K562 (cell line): ENCODE results near the gene ARHGAP24. TPM values are rescaled to one million over a fixed set of nuclear protein-coding genes. Genes with fewer than 3 reads are reported as not detected.

Source experiments
- ATAC-seq: fragments of 200-7000 bp; cut with Tn5 transposase; 3 replicates; pipeline ENCODE4 v1.9.1; 2020; ENCODE audit warnings: moderate library complexity
- BruUV-seq: library from RNA; stranded (reverse); fragments of 400-500 nt; replicated peaks from 2 replicates; lab custom pipeline; 2021; lab: Mats Ljungman, UMichigan
- CTCF ChIA-PET: fragments of 300-600 bp; formaldehyde crosslinking; extraction: SDS; loops from one replicate; lab custom pipeline; 2021; ENCODE audit warnings: low intra/inter-chr PET ratio; lab: Yijun Ruan, JAX
- POLR2A ChIA-PET: fragments of 300-600, 350-650 bp; sonication (Branson Sonifier 250); formaldehyde crosslinking; extraction: SDS; loops from one replicate; lab custom pipeline; 2021; ENCODE audit warnings: antibody characterized with exemption, inconsistent platforms; lab: Yijun Ruan, JAX
- DNase-seq, 4 experiments: peaks; one replicate each; pipeline versions ENCODE4 v3.0.0 to v3.0.0-alpha.2; 2011 to 2018; ENCODE audit warnings: low spot score in 3 of 4, mixed read lengths in 3 of 4; ENCODE audit errors: extremely low read depth in 1 of 4
- FAIRE-seq: peaks from 2 replicates; lab custom pipeline; 2011; peaks lifted over from hg19 to GRCh38; lab: Jason Lieb, UNC
- H2AFZ ChIP-seq: 2 replicates; pipeline ENCODE4 v1.6.0; 2011; ENCODE audit warnings: low read depth, low read length, control low read depth, inconsistent platforms
- H3K27ac ChIP-seq: fragments of 200-600 bp; 3 replicates; pipeline ENCODE4 v1.8.0; 2011; ENCODE audit warnings: low read depth, mild to moderate bottlenecking, control low read depth, inconsistent platforms, low read length, moderate library complexity, mixed read lengths; ENCODE audit errors: extremely low read depth
- H3K27me3 ChIP-seq, 2 experiments: fragments of 300-600 bp in 1 of 2; 2 replicates in 1 of 2; 3 replicates in 1 of 2; pipeline versions ENCODE4 v1.6.0 to v1.8.0; 2011; ENCODE audit warnings: inconsistent platforms in 2 of 2, low read length in 2 of 2, mild to moderate bottlenecking in 1 of 2, mixed read lengths in 1 of 2, moderate library complexity in 1 of 2; ENCODE audit not compliant: control insufficient read depth in 2 of 2, insufficient read depth in 2 of 2
- H3K36me3 ChIP-seq: fragments of 300-600 bp; 3 replicates; pipeline ENCODE4 v1.8.0; 2011; ENCODE audit warnings: mild to moderate bottlenecking, low read length, inconsistent platforms; ENCODE audit not compliant: control insufficient read depth, insufficient read depth
- H3K4me1 ChIP-seq, 2 experiments: fragments of 200-600 bp in 1 of 2; replicated peaks in 1 of 2; 2 replicates in 1 of 2; 3 replicates in 1 of 2; pipeline versions ENCODE4 v1.5.1 to v1.8.0; 2011; ENCODE audit warnings: inconsistent platforms in 2 of 2, low read length in 2 of 2, mild to moderate bottlenecking in 1 of 2, mixed read lengths in 1 of 2, moderate library complexity in 1 of 2; ENCODE audit not compliant: control insufficient read depth in 2 of 2, insufficient read depth in 2 of 2
- H3K4me2 ChIP-seq: 2 replicates; pipeline ENCODE4 v1.6.1; 2011; ENCODE audit warnings: low read length, control low read depth, inconsistent platforms, mixed read lengths; ENCODE audit not compliant: insufficient read depth
- H3K4me3 ChIP-seq: fragments of 200-600 bp; sonication (generic), shearing (Covaris generic); 2 replicates; pipeline ENCODE4 v1.5.1; 2016; ENCODE audit warnings: control low read depth, inconsistent platforms
- H3K79me2 ChIP-seq: fragments of 200-600 bp; 3 replicates; pipeline ENCODE4 v1.8.0; 2011; ENCODE audit warnings: low read length, inconsistent platforms; ENCODE audit not compliant: control insufficient read depth, insufficient read depth
- H3K9ac ChIP-seq, 2 experiments: 2 replicates each; pipeline versions ENCODE4 v1.6.0 to v1.6.1; 2011; ENCODE audit warnings: low read depth in 2 of 2, low read length in 2 of 2, control low read depth in 1 of 2, inconsistent platforms in 1 of 2, mild to moderate bottlenecking in 1 of 2, mixed read lengths in 1 of 2; ENCODE audit not compliant: insufficient read depth in 1 of 2
- H3K9me1 ChIP-seq: one replicate; pipeline ENCODE4 v1.6.0; 2011; ENCODE audit warnings: inconsistent platforms, mild to moderate bottlenecking, low read length, moderate library complexity; ENCODE audit not compliant: control insufficient read depth, insufficient read depth
- H3K9me3 ChIP-seq: replicated peaks from 2 replicates; pipeline ENCODE4 v1.5.1; 2011; ENCODE audit warnings: low read depth, low read length, inconsistent platforms; ENCODE audit not compliant: control insufficient read depth, insufficient read depth
- H4K20me1 ChIP-seq: replicated peaks from 2 replicates; pipeline ENCODE4 v1.6.1; 2011; ENCODE audit warnings: low read length, inconsistent platforms, mixed read lengths; ENCODE audit not compliant: control insufficient read depth, insufficient read depth
- ETS2 ChIP-seq: IDR thresholded peaks from 2 replicates; pipeline ENCODE4 v1.6.1; 2016; ENCODE audit warnings: borderline replicate concordance, missing genetic modification characterization, mild to moderate bottlenecking, moderate library complexity, missing compliant biosample characterization; ENCODE audit not compliant: poor library complexity, severe bottlenecking
- STAT5A ChIP-seq: IDR thresholded peaks from 2 replicates; pipeline ENCODE4 v1.6.1; 2012; ENCODE audit warnings: low read length, inconsistent platforms, borderline replicate concordance
- ZHX1 ChIP-seq: fragments of 150-350 bp; conservative IDR thresholded peaks from 2 replicates; pipeline ENCODE4 v1.6.1; 2014; ENCODE audit warnings: low read length
- WGBS: fragments of 100-300 bp; shearing (Covaris generic); methylation state at CpG from one replicate; pipeline ENCODE4 v1.1.6; 2016; ENCODE audit warnings: low coverage, mixed read lengths; ENCODE audit not compliant: insufficient coverage; ENCODE audit errors: missing lambda C conversion rate; 5-methylcytosine and 5-hydroxymethylcytosine counted together
- in situ Hi-C: fragments of 300-500 bp; cut with MboI; formaldehyde crosslinking; loops from 4 replicates; pipeline ENCODE4 v1.15.0; 2018; ENCODE audit warnings: inconsistent platforms, mixed read lengths
- intact Hi-C: fragments of 100-400 bp; cut with micrococcal nuclease; formaldehyde crosslinking; loops from 2 replicates; pipeline ENCODE4 v1.14.2; 2022
- polyA plus RNA-seq, 8 experiments: library from polyadenylated mRNA; depleted of rRNA in 4 of 8; stranded (reverse) in 5 of 8; unstranded in 3 of 8; fragments of >200 nt; fragmentation: Nextera tagmentation in 2 of 8; fragmentation: Illumina TruSeq in 1 of 8; extraction: Ambion mirVana in 2 of 8; extraction: Trizol in 1 of 8; gene quantifications; 2 replicates each; pipeline versions ENCODE4 v1.2.1 to v1.2.3, GENCODE V29; 2011 to 2014; ENCODE audit warnings: inconsistent platforms in 1 of 8, missing spikeins in 1 of 8
- total RNA-seq, 7 experiments: library from RNA; depleted of rRNA in 6 of 7; stranded (reverse); fragments of >200 nt in 6 of 7; fragmentation: Illumina TruSeq in 2 of 7; extraction: Trizol in 2 of 7; gene quantifications; 2 replicates each; pipeline versions ENCODE4 v1.2.1 to v1.2.3, GENCODE V29; 2011 to 2021; ENCODE audit warnings: low replicate concordance in 1 of 7

ARHGAP24 gene
- total and polyA plus RNA-seq, 9 of the 15 experiments (the other 6 are each of a cell fraction or from before 2014, with no cell fraction given): 8.0 to 22.6 (median 14.0) TPM

DNA sequence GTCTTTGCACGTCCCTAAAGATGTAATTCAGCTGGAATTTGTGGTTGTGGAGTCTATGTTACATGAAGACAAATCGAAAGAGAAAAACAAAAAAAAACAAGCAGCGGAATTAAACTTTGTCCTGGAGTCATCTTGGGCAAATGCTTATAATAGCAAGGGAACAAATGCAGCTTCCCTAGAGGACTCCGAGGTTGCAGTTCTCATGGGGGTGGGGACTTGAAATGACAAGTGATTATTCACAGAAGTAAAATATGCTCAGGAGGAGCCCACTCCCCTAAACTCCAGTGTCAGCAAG lies 362.4 kb downstream of the ARHGAP24 start:
- DNase-seq: no peak
- H3K4me1 ChIP-seq: no peaks in the 10 kb centered on the region
- no peaks in the 10 kb centered on the region for H3K27me3 ChIP-seq
- no peak for ATAC-seq
- in situ Hi-C loops (no loop called here), intact Hi-C loops (no loop called here)
- H3K9me3 ChIP-seq: no peaks in the 10 kb centered on the region
- no TSS peak for BruUV-seq
- H3K4me3 ChIP-seq: no peak overlapping the region
- no peak overlapping the region for H3K9ac ChIP-seq
- TF ChIP-seq STAT5A (no peak), ZHX1 (no peak), ETS2 (tag) (no peak)
- no peak overlapping the region for H2AFZ ChIP-seq
- no peaks in the 10 kb centered on the region for H3K9me1 ChIP-seq
- H3K4me2 ChIP-seq: no peak overlapping the region
- ChIA-PET POLR2A (no interaction called here), CTCF (no interaction called here)
- no peaks in the 10 kb centered on the region for H3K36me3 ChIP-seq
- FAIRE-seq: no peak
- H4K20me1 ChIP-seq: no peaks in the 10 kb centered on the region
- no peak overlapping the region for H3K27ac ChIP-seq
- H3K79me2 ChIP-seq: no peaks in the 10 kb centered on the region
- WGBS: 44% methylated on average over 3 of the region's 4 CpGs
